ENCODE measurements around the gene RNFT2.

The RNFT2 gene

GRCh38 chr12:116692605-116693004 lies 45.5 kb upstream of the RNFT2 start:
- no peak for DNase-seq
- Histone ChIP-seq H3K4me1 (peaks cover 5% of the 10 kb centered on the region), H3K27me3 (peaks cover 27% of the 10 kb centered on the region), H3K9me3 (peaks cover 3% of the 10 kb centered on the region), H3K4me3 (ENCODE audit: low read depth, low read length) (no peak overlapping the region), H3K36me3 (no peaks in the 10 kb centered on the region)
- TF ChIP-seq CTCF (IDR thresholded peaks at IDR 0.05; ENCODE audit: low read depth, low read length), result no peak

- TF ChIP-seq CTCF (IDR thresholded peaks at IDR 0.05; ENCODE audit: low read depth, low read length), result no peak; the same call in 1 of the 2 replicates
- Histone ChIP-seq H3K4me1 (peaks cover 5% of the 10 kb centered on the region; the same call in 1 of the 2 replicates), H3K27me3 (peaks cover 27% of the 10 kb centered on the region), H3K9me3 (no peaks in the 10 kb centered on the region), H3K4me3 (ENCODE audit: low read depth, low read length) (peak overlapping the region; percentile 38), H3K36me3 (no peaks in the 10 kb centered on the region)
- DNase-seq, result no peak
These were observed 44.6 kb upstream of the RNFT2 start for GRCh38 chr12:116693286-116694227.

- H3K4me1 ChIP-seq, result 0 out of 2 replicates have a peak, but pooled peaks cover 3% of the 10 kb centered on the region
- DNase-seq, result no peak
- no peaks in the 10 kb centered on the region for H3K36me3 ChIP-seq
- no peaks in the 10 kb centered on the region for H3K9me3 ChIP-seq
- no peak for TF ChIP-seq CTCF (IDR thresholded peaks at IDR 0.05; ENCODE audit: low read depth, low read length)
- H3K27me3 ChIP-seq, result peaks cover 27% of the 10 kb centered on the region
- H3K4me3 ChIP-seq (ENCODE audit: low read depth, low read length), result no peak overlapping the region
These were observed 43.3 kb upstream of the RNFT2 start for GRCh38 chr12:116694653-116695463.

- TF ChIP-seq CTCF (IDR thresholded peaks at IDR 0.05; ENCODE audit: low read depth, low read length), result no peak
- no peak overlapping the region for H3K4me3 ChIP-seq (ENCODE audit: low read depth, low read length)
These were observed 42.7 kb upstream of the RNFT2 start for GRCh38 chr12:116695464-116695725.

GRCh38 chr12:116697305-116697704 lies 40.8 kb upstream of the RNFT2 start:
- DNase-seq, result peak; percentile 62
- peak; percentile 71 for TF ChIP-seq CTCF (IDR thresholded peaks at IDR 0.05; ENCODE audit: low read depth, low read length)
- no peaks in the 10 kb centered on the region for H3K9me3 ChIP-seq
- no peaks in the 10 kb centered on the region for H3K4me1 ChIP-seq
- no peaks in the 10 kb centered on the region for H3K36me3 ChIP-seq
- no peak overlapping the region for H3K4me3 ChIP-seq (ENCODE audit: low read depth, low read length)
- H3K27me3 ChIP-seq, result peaks cover 25% of the 10 kb centered on the region

More at GRCh38 chr12:116695464-116695725, 42.7 kb upstream of the RNFT2 start:
- Histone ChIP-seq H3K4me1 (no peaks in the 10 kb centered on the region), H3K27me3 (peaks cover 27% of the 10 kb centered on the region), H3K36me3 (no peaks in the 10 kb centered on the region), H3K9me3 (no peaks in the 10 kb centered on the region)
- DNase-seq, result no peak

Data from BE2C (cell line).